ENCODE data around the gene AQP2. TPM values are rescaled to one million over a fixed set of nuclear protein-coding genes. Genes with fewer than 3 reads are reported as not detected.

AQP2 gene
- total RNA-seq (2022; extraction: Qiagen RNA extraction; ENCODE audit: low read depth): not detected in 5 replicates

GRCh38 chr12:49950273-49951251 is at the start of gene AQP2:
TSS of gene AQP2 (plus strand) at chr12:49950737. CDS start at chr12:49950831, 94 bp downstream.

GRCh38 chr12:49903700-49904423 is 46.7 kb upstream of the AQP2 start, which contains the start of gene FAIM2:
TSS of gene FAIM2 (minus strand) at chr12:49903900. CDS start at chr12:49903792, 108 bp downstream.

GRCh38 chr12:49961111-49961922 is 10.8 kb downstream of the AQP2 start, which contains the start of gene AQP5:
TSS of gene AQP5 (plus strand) at chr12:49961872. CDS start at chr12:49962018, 146 bp downstream.

GRCh38 chr12:49972641-49973360 is 22.3 kb downstream of the AQP2 start, which contains the start of gene AQP6:
TSS of gene AQP6 (plus strand) at chr12:49972947. CDS start at chr12:49973174, 227 bp downstream.

Other genes with a start within 250 kb of the AQP2 start
- 1.2 to 2.3 TPM (median 1.9 TPM) in 5 replicates for gene FMNL3, start 243.3 kb upstream of the AQP2 start, total RNA-seq (2022; extraction: Qiagen RNA extraction; ENCODE audit: low read depth)
- gene TMBIM6, start 209.2 kb upstream of the AQP2 start, total RNA-seq (2022; extraction: Qiagen RNA extraction; ENCODE audit: low read depth): 393 to 517 TPM (median 478 TPM) in 5 replicates
- gene NCKAP5L, start 122.3 kb upstream of the AQP2 start, total RNA-seq (2022; extraction: Qiagen RNA extraction; ENCODE audit: low read depth): 5.3 to 10.3 TPM (median 8.3 TPM) in 5 replicates
- gene BCDIN3D, start 107.6 kb upstream of the AQP2 start, total RNA-seq (2022; extraction: Qiagen RNA extraction; ENCODE audit: low read depth): 4.4 to 4.7 TPM (median 4.5 TPM) in 5 replicates
- 0.09 TPM in 1 of 5 replicates, not detected in the others for gene FAIM2, start 46.8 kb upstream of the AQP2 start, total RNA-seq (2022; extraction: Qiagen RNA extraction; ENCODE audit: low read depth)
- 0.09 TPM in 1 of 5 replicates, not detected in the others for gene AQP5, start 11.1 kb downstream of the AQP2 start, total RNA-seq (2022; extraction: Qiagen RNA extraction; ENCODE audit: low read depth)
- gene AQP6, start 22.2 kb downstream of the AQP2 start, total RNA-seq (2022; extraction: Qiagen RNA extraction; ENCODE audit: low read depth): not detected in 5 replicates
- 77.8 to 84.8 TPM (median 81.2 TPM) in 5 replicates for gene RACGAP1, start 74.8 kb downstream of the AQP2 start, total RNA-seq (2022; extraction: Qiagen RNA extraction; ENCODE audit: low read depth)
- gene ASIC1, start 106.9 kb downstream of the AQP2 start, total RNA-seq (2022; extraction: Qiagen RNA extraction; ENCODE audit: low read depth): 3.8 to 7.6 TPM (median 6.0 TPM) in 5 replicates
- 60.7 to 67.8 TPM (median 63.5 TPM) in 5 replicates for gene SMARCD1, start 134.6 kb downstream of the AQP2 start, total RNA-seq (2022; extraction: Qiagen RNA extraction; ENCODE audit: low read depth)
- gene GPD1, start 153.3 kb downstream of the AQP2 start, total RNA-seq (2022; extraction: Qiagen RNA extraction; ENCODE audit: low read depth): 0.07 to 0.52 TPM (median 0.12 TPM) in 4 of 5 replicates, not detected in the other
- 59.8 to 79.3 TPM (median 71.2 TPM) in 5 replicates for gene COX14, start 161.5 kb downstream of the AQP2 start, total RNA-seq (2022; extraction: Qiagen RNA extraction; ENCODE audit: low read depth)
- 24.3 to 33.2 TPM (median 25.7 TPM) in 5 replicates for gene CERS5, start 216.6 kb downstream of the AQP2 start, total RNA-seq (2022; extraction: Qiagen RNA extraction; ENCODE audit: low read depth)

All from A549 treated with ZK216348 at 1 μM for 4 hours (cell line).